SW480 (cell line): Measurements from ENCODE around the gene GBP1.
"Not testable (repeated sequence)": the region's sequence is repeated elsewhere in the genome, so short reads cannot be mapped to it uniquely, and the experiment has no call there.

Source experiments
- DNase-seq: peaks from one replicate; pipeline ENCODE4 v3.0.0-alpha.2; 2016; ENCODE audit warnings: low spot score

Gene GBP1

DNA sequence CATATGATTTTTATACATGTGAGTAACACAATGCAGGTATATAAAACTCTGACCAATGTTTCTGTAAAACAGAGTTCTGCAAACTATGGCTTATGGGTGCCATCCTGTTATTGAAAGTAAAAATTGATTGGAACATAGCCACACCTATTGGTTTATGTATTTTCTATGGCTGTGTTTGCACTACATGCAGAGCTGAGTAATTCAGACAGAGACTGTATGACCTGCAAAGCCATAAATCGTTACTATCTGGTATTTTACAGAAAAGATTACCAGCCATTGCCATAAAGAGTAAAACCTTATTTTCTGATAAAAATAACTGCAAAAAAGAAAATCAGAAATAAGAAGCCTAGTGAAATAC lies 13.1 kb downstream of the GBP1 start:
- DNase-seq: no peak

DNA sequence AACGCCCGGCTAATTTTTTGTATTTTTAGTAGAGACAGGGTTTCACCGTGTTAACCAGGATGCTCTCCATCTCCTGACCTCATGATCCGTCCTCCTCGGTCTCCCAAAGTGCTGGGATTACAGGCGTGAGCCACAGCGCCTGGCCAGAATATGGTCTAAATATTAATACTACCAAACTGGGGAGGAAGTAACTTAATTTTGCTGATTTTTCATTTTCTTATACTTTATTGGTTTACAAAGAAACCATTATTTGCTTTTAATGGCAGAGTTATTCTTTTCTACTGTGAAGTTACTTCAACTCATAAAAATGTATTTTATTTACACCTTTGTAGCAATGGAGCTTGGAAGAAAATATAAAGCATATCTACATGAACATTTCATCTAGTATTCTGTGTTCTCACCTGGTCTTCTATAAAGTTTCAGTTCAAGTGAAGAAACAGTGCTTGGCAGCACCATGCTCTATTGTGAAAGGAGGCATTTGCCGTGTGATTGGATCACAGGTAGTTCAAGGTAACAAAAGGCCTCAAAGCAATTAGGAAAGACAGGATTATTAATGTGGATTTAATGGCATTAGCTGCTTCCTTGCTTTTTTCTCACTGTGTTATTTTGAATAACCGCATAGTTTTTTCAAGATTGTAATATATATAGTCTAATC lies 13.6 kb downstream of the GBP1 start:
- no peak for DNase-seq

DNA sequence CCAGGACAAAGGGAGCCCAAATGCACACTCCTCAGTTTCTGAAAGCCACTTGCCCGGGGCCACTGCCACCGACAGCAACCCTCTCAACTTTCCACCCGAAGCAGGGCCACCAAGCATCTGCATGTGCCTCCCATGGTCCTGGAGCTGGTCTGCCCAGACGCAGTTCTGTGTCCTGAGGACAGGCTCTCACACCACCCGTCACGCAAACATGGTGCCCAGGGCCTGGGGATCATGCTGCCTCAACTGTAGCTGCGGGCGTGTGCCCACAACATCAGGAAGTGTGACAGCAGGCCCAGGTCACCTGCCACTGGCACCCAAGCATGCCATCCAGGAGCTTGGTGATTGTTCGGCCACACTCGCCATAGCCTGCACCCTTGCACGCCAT lies 14.4 kb downstream of the GBP1 start:
- DNase-seq: no peak

DNA sequence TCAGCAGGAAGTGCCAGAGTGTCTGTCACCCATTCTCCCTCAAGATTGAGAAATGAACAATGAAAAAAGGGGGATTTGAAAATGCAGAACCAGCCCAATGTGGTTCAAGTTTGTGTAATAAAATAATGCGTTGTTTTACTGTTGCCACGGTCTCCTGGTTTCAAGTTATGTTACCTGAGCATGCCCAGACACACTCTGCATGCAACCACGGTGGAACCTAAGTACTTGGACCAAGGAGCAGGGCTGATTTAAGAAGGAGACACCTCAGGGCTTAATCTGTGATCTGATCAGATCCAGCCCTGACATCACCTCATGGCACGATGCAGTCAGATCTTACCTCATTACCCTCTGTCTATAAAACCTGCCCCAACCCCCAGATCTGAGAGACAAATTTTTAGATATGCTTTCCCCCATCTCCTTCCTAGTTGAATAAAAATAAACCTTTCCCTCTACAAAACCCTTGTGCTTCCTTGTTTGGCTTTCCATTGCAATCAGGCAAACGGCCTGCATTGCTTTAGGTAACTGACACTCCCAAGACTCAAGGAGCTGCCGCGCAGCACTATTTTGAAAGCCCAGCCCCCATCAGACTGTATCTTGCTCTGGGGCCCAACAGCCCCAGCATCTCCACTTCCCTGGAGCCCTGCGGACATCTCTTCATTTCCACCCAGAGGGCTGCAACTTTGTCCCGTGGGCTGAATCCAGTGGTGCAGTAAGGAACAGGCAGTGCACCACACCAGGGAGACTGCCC lies 14.9 kb downstream of the GBP1 start:
- not testable (repeated sequence) for DNase-seq

DNA sequence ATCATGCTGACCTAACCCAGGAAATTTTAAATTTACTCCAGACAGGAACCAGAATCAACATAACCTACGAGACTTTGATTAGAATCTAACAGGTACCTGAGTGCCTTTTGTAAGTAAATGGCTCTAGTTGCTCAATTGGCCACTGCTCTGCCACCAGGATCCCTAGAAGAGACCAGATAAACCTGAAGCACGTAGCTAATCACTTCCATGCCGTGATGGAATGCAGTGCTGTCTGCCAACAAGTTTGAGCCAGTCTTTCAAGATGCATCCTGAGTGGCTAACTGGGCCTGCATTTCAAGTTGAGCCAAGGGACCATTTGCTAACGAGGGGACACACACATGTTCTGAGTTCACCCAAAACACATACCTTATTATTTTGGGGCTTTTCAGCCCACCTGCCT lies 15.8 kb downstream of the GBP1 start:
- not testable (repeated sequence) for DNase-seq

DNA sequence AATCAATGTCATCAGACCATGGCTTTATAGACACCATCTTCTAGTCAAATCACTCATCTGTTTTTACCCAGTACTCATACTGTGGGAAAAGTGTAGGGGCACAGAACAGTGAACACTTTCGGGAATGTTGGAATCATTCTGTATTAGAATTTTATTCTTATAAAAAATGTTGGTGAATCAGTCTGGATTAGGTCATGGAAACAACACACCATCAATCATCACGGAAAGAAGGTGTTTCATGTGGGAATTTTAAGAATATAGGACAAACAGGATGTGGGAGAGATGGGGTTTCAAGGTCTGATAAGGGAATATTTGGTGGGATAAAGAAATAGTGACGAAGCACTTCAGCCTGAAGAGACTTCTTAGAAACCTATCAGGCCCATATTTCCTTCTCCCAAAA lies 17.3 kb downstream of the GBP1 start:
- DNase-seq: no peak

DNA sequence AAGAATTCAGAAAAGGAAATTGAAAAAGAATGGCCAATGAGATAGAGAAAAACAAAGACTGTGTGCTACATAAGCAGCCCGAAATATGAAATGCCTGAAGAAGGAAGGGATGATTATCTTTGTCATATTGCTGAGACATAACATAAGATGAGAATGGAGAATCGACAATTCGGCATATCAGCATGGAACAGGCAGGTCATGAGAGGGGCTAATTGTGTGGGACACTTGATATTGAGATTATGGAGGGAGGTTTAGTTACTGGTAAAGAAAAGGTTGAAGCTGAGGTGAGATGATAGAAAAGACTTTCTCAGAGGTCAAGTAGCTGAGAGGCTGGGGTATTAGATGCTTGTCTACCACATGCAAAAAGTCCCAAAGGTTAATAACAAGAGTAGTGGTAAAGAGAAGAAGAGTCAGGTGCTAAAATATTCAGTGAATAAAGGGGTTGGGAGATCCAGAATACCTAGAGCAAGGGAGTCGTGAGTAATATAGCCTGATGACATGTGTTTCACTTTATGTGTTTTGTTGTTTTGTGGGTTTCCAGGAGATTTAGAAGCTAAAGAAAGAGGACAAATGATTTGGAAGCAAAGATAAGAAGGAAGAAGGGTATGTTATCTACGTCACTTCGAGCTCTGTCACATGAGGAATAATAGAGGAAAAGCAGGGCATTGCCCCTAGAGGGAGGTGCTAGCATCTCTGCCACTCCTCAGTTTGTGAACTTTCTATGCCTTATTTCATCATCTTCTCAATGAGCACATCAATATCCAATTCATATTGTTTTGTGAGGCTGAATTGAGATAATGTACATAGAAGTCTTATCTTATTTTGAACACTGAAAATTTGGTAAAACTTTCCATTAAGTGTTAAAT lies 18.5 kb downstream of the GBP1 start:
- DNase-seq: not testable (repeated sequence)

DNA sequence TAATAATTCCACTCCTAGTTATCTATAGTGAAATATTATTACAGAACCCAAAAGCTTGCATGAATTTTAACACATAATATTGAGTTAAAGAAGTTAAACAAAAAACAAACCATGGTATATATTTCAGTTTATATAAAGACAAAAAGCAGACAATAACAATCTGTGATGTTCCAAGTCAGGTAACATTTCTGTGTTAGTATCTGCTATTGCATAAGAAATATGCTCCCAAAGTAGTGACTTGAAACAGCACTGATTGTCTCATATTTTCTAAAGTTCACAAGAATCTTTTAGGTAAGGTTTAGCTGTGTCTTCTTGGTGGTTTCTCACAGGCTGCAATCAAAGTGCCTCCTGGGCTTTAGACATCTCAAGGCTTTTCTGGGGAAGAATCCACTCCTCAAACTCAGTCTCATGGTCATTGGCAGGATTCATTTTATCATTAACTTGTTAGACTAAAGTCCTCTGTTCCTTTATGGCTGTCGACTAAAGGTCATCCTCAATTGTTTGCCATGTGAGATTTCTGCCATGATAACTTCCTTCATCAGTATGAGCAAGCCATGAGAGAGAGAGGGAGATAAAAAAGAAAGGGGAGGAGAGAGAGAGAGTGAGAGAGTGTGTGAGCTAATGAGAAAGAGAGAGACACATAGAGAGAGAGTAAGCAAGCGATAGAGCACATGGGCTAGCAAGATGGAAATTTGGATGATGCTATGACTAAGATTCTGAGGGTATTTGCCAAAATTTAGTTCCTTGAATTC lies 19.9 kb downstream of the GBP1 start:
- DNase-seq: no peak

DNA sequence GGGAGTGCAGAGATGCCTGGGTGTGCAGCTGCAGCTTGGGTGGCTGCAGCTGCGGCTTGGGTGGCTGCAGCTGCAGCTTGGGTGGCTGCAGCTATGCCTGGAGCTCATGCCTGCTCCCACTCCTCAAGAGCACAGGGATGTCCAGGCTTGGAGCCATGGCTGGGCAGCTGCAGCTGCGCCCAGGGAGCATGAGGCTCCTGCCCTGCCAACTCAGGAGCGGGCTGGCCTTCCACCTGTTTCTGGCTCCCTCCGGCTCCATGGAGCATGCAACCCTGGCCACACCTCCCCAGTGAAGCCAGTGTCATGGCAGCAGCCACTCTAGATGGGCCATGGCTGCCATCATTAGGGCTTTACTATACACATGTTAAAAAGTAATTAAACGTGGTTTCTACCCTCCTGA lies 21.1 kb downstream of the GBP1 start:
- DNase-seq: no peak

DNA sequence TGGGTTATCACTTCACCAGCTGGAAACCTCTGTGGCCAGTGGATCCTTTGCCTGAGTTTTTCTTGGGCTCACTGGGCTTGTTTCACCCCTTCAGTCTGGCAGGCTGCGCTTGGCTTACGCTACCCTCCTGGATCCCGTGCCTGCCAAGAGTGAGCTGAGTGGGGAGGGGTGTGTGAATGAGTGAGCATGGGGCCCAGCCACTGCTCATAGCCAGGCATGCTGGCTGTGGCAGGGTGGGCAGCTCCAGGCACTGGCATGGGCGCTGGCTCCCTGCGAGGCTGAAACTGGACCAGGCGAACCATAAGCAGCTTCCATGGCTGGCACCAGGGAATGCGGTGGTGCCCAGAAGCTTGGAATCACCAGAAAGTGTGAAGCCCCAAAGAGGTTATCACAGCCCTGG lies 22.5 kb downstream of the GBP1 start:
- no peak for DNase-seq

DNA sequence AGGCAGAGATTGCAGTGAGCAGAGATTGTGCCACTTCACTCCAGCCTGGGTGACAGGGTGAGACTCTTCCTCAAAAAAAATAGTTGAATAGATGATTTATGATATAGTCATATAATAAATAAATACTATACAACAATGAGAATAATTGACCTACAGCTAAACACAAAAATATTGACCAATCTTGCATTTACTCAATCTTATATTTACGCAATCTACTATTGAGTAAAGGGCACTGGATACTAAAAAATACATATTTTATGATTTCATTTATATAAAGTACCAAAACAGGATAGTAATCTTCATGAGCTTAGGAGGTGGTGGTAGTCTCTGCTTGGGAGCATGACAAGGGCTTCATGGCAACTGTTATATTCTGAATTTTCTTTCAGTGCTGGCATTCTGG lies 23.3 kb downstream of the GBP1 start:
- DNase-seq: no peak

DNA sequence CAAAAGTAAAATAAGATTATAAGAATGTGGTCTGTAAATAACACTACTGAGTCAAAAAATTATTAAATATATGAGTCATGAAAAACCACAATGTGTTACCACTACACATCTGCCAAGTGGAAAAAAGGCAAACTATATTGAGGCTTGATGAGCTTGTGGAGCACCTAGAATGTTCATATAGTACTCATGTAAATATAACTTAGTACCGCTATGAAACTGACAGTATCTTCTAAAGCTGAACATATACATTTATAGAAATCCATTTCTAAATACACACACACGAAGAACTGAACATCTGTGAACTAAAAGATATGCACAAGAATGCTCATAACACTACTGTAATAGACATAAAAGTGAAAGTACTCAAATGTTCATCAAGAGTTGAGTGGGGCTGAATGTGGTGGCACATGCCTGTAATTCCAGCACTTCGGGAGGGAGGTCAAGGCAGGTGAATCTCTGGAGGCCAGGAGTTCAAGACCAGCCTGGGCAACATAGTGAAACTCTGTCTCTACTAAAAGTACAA lies 23.8 kb downstream of the GBP1 start:
- no peak for DNase-seq

DNA sequence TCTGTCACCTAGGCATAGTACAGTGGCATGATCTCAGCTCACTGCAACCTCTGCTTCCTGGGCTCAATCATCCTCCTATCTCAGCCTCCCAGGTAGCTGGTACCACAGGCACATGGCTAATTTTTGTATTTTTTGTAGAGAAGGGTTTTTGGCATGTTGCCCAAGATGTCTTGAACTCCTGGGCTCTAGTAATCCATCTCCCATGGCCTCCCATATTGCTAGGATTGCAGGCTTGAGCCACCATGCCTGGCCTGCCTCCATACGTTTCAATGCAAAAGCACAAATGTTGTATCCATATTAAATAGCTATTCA lies 24.7 kb downstream of the GBP1 start:
- DNase-seq: no peak

DNA sequence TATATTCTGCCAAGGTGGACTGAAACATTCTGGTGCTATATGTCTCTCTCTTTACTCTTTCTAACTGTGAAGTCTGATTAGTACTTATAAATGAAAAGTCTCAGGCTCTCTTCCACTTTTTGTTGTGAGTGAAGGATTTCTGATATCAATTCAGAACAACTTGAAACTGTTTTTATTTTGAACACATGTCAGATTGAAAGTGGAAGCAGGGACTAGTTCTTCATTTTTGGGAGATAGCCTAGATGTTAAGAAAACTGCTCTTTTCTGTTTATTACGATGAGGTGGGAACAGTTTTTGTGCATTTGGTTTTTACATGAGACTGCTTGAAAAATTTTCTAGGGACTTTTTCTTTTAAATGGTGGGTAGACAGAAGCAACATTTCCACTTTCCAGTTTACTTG lies 27.8 kb downstream of the GBP1 start:
- DNase-seq: no peak

DNA sequence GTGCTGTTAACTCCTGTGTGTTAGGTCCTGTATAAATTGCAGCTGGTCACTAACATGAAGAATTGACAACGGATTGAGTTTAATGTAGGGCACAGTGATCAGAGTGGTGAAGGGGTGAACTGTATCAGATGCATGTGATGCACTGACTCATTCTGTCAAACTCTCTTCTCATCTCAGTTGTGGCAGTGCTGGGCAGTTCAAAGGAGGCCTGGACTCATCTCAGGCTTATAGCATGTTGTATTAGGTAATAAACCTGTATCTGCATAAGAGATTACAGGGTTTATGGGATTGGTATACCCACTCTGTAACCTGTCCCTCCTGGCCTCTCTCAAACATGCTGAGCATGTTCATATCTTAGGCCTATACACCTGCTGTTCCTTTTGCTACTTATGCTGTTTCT lies 29.9 kb downstream of the GBP1 start:
- DNase-seq: no peak

DNA sequence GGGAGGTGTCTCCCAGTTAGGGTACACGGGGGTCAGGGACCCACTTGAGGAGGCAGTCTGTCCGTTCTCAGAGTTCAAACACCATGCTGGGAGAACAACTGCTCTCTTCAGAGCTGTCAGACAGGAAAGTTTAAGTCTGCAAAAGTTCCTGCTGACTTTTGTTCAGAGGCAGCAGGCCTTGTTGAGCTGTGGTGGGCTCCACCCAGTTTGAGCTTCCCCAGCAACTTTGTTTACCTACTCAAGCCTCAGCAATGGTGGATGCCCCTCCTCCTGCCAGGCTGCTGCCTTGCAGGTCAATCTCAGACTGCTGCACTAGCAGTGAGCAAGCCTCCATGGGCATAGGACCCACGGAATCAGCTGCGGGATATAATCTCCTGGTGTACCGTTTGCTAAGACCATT lies 31.0 kb downstream of the GBP1 start:
- not testable (repeated sequence) for DNase-seq

DNA sequence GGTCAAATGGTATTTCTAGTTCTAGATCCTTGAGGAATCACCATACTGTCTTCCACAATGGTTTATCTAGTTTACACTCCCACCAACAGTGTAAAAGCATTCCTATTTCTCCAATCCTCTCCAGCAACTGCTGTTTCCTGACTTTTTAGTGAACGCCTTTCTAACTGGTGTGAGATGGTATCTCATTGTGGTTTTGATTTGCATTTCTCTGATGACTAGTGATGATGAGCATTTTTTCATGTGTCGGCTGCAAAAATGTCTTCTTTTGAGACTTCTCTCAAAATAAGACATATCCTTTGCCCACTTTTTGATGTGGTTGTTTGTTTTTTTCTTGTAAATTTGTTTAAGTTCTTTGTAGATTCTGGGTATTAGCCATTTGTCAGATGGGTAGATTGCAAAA lies 36.0 kb downstream of the GBP1 start:
- DNase-seq: not testable (repeated sequence)

DNA sequence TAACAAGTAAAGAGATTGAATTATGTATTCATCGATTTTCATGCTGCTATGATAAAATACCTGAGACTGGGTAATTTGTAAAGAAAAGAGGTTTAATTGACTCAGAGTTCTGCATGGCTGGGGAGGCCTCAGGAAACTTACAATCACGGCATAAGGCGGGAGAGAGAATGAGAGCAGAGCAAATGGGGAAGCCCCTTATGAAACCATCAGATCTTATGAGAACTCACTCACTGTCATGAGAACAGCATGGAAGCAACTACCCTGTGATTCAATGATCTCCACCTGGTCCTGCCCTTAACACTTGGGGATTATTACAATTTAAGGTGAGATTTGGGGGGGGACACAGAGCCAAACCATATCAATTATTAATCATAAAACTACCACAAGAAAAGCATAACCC lies 39.1 kb downstream of the GBP1 start:
- no peak for DNase-seq

DNA sequence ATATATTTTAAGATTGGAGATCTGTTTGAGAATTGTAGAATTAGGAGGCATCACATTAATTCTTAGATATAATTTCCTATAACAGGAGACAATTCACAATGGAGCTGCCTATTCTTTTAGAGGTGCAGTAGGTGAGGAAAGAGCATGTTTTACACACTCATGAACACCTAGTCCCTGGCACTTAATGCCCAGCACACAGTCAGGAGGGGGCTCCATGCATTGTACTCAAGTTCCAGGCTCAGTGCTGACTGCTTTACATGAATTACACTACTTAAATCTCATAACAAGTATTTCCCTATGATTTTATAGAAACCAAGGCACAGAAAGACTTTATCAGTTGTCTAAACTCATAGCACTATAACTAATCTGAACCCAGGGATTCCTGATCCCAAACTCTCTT lies 42.0 kb downstream of the GBP1 start:
- no peak for DNase-seq

DNA sequence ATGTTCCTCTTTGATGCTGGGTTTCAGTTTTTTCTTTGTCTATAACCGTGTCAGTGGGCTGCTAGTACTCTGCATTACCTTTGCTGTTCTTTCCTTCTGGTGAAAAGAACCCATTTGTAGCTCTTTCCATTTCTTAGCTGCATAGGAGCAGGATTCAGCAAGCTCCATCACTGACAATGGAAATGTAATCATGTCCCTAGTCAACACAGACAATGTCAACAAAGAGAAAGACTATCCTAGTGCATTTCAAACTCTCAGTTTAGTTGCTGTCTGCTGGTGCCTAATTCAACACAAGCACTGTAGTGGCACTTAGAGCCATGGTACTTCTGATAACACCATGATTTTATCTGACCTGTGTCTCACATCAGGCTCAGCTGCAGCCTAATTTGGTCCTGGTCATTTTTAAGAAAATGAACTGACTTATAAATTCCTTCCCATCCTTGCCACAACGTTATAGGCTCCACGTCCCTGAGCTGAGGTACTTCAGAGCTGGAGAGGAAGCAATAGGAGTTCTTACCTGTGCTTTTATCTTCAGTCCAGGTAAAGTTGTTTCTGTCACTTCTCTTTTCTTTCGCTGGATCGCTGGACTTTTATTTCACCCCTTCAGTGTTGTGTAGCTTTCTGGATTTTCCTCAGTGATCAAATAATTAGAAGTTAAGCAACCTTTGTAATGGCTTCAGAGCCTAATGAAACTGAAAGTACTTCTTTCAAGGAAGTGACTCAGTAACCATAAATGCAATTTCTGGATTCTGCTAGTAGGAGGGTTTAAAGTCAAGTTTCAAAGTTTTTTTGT lies 42.6 kb downstream of the GBP1 start, which contains the start of gene GBP3:
TSS of gene GBP3 (minus strand) at position 700 of the 793 bp plus-strand sequence. CDS start 2,145 bp downstream, outside the sequence.
- DNase-seq: peak; percentile 38

DNA sequence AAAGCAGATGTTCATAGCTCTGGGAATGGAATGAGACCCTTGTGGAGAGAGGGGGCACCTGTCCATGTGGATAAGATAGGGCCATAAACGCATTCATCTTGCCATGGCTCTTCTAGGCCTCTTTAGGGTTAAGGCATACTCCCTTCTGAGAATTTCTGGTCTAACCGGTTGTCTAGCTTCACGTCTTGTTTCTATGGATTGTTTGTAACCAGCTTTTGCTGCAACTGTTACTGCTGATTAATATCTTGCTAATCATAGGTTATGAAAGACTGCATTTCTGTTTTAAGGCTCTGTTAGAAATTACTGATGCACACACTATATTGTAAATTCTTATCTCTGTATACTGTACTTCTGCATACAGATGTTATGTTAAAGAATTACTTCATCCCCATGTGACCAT lies 46.7 kb downstream of the GBP1 start:
- DNase-seq: not testable (repeated sequence)
